GM23338 (cell line): ENCODE data around the gene VPS8. TPM values are rescaled to one million over a fixed set of nuclear protein-coding genes. Genes with fewer than 3 reads are reported as not detected.

ENCODE experiments used
- ATAC-seq: fragments of 200-7000 bp; cut with Tn5 transposase; 3 replicates; pipeline ENCODE4 v1.9.1; 2020
- DNase-seq: peaks from one replicate; pipeline ENCODE4 v3.0.0-alpha.2; 2015; ENCODE audit warnings: low spot score
- H2AFZ ChIP-seq: fragments of 200-600 bp; sonication (generic); 2 replicates; pipeline ENCODE4 v1.8.0; 2016; ENCODE audit warnings: antibody characterized with exemption, mild to moderate bottlenecking, moderate library complexity
- H3F3A ChIP-seq: fragments of 200-600 bp; sonication (generic); replicated peaks from 2 replicates; pipeline ENCODE4 v1.8.0; 2017; ENCODE audit warnings: antibody characterized with exemption, mixed run types, low read depth
- H3K27ac ChIP-seq: fragments of 200-600 bp; sonication (generic); 2 replicates; pipeline ENCODE4 v1.6.1; 2016; ENCODE audit warnings: low read depth
- H3K27me3 ChIP-seq: fragments of 200-600 bp; sonication (generic); 2 replicates; pipeline ENCODE4 v1.8.0; 2016; ENCODE audit warnings: mild to moderate bottlenecking, mixed run types, moderate library complexity; ENCODE audit not compliant: insufficient read depth
- H3K36me3 ChIP-seq: fragments of 200-600 bp; sonication (generic); 2 replicates; pipeline ENCODE4 v1.8.0; 2016; ENCODE audit warnings: mild to moderate bottlenecking; ENCODE audit not compliant: insufficient read depth
- H3K4me1 ChIP-seq: fragments of 200-600 bp; sonication (generic); 2 replicates; pipeline ENCODE4 v1.8.0; 2016; ENCODE audit warnings: mild to moderate bottlenecking, moderate library complexity; ENCODE audit not compliant: insufficient read depth
- H3K4me2 ChIP-seq: fragments of 200-600 bp; sonication (generic); 2 replicates; pipeline ENCODE4 v1.7.1; 2017; ENCODE audit warnings: mixed run types
- H3K4me3 ChIP-seq: fragments of 200-600 bp; sonication (generic); 2 replicates; pipeline ENCODE4 v1.6.1; 2016; ENCODE audit warnings: mixed run types
- H3K79me2 ChIP-seq: fragments of 200-600 bp; sonication (generic); replicated peaks from 2 replicates; pipeline ENCODE4 v1.8.0; 2017; ENCODE audit warnings: mild to moderate bottlenecking; ENCODE audit not compliant: insufficient read depth
- H3K9me2 ChIP-seq: fragments of 200-600 bp; sonication (generic); 2 replicates; pipeline ENCODE4 v1.8.0; 2017; ENCODE audit not compliant: insufficient read depth
- H4K20me1 ChIP-seq: fragments of 200-600 bp; sonication (generic); replicated peaks from 2 replicates; pipeline ENCODE4 v1.8.0; 2017; ENCODE audit warnings: mild to moderate bottlenecking; ENCODE audit not compliant: insufficient read depth
- H3K27ac Mint-ChIP-seq: 2 replicates; pipeline ENCODE4 v1.8.0; 2020; ENCODE audit warnings: inconsistent platforms, mild to moderate bottlenecking, moderate library complexity, mixed read lengths
- H3K27me3 Mint-ChIP-seq: 3 replicates; pipeline ENCODE4 v1.8.0; 2022; ENCODE audit warnings: low read depth, mild to moderate bottlenecking, moderate library complexity, mixed read lengths, inconsistent platforms; ENCODE audit not compliant: insufficient read depth, poor library complexity
- H3K36me3 Mint-ChIP-seq: 3 replicates; pipeline ENCODE4 v1.8.0; 2021; ENCODE audit warnings: low read depth, mild to moderate bottlenecking, inconsistent platforms, moderate library complexity, mixed read lengths
- H3K4me1 Mint-ChIP-seq: 3 replicates; pipeline ENCODE4 v1.8.0; 2020; ENCODE audit warnings: mild to moderate bottlenecking, inconsistent platforms, mixed read lengths
- H3K4me3 Mint-ChIP-seq: 3 replicates; pipeline ENCODE4 v1.8.0; 2021; ENCODE audit warnings: moderate library complexity, mild to moderate bottlenecking, inconsistent platforms, mixed read lengths
- H3K9me3 Mint-ChIP-seq: 3 replicates; pipeline ENCODE4 v1.8.0; 2020; ENCODE audit warnings: moderate library complexity, mild to moderate bottlenecking, inconsistent platforms, mixed read lengths
- CREB1 ChIP-seq: fragments of 250-450 bp; sonication (Bioruptor Pico); IDR thresholded peaks from 2 replicates; pipeline ENCODE4 v1.5.0; 2020; ENCODE audit warnings: low read depth, mild to moderate bottlenecking, moderate library complexity
- EZH2 ChIP-seq: fragments of 200-600 bp; sonication (generic); IDR thresholded peaks from one replicate; pipeline ENCODE4 v1.8.0; 2017; ENCODE audit warnings: antibody characterized with exemption, mild to moderate bottlenecking, low read depth; ENCODE audit not compliant: unreplicated experiment
- EZH2phosphoT487 ChIP-seq: fragments of 200-600 bp; sonication (generic); IDR thresholded peaks from one replicate; pipeline ENCODE4 v1.8.1; 2018; ENCODE audit warnings: antibody characterized with exemption; ENCODE audit not compliant: unreplicated experiment
- JUNB ChIP-seq: IDR thresholded peaks from one replicate; pipeline ENCODE4 v1.6.1; 2016; ENCODE audit warnings: antibody characterized with exemption; ENCODE audit not compliant: unreplicated experiment
- NANOG ChIP-seq: IDR thresholded peaks from 2 replicates; pipeline ENCODE4 v1.6.1; 2016; ENCODE audit warnings: antibody characterized with exemption, borderline replicate concordance
- POLR2AphosphoS5 ChIP-seq: IDR thresholded peaks from 2 replicates; pipeline ENCODE4 v1.6.1; 2016; ENCODE audit warnings: antibody characterized with exemption, low read depth
- STAT1 ChIP-seq: IDR thresholded peaks from one replicate; pipeline ENCODE4 v1.6.1; 2016; ENCODE audit warnings: antibody characterized with exemption; ENCODE audit not compliant: unreplicated experiment
- ZNF114 ChIP-seq: fragments of 250-450 bp; sonication (Bioruptor Pico); IDR thresholded peaks from 2 replicates; pipeline ENCODE4 v1.5.0; 2020; ENCODE audit warnings: mild to moderate bottlenecking, moderate library complexity
- ZNF331 ChIP-seq: fragments of 250-450 bp; sonication (Bioruptor Pico); IDR thresholded peaks from 2 replicates; pipeline ENCODE4 v1.5.0; 2020; ENCODE audit warnings: low read depth, mild to moderate bottlenecking, moderate library complexity
- polyA plus RNA-seq: library from polyadenylated mRNA; unstranded; fragments of >200 nt; fragmentation: Nextera tagmentation; extraction: Ambion mirVana; gene quantifications from 2 replicates; pipeline ENCODE4 v1.2.1, GENCODE V29; 2016
- total RNA-seq: library from RNA; depleted of rRNA; stranded (reverse); fragments of >200 nt; shearing (Covaris generic); gene quantifications from 2 replicates; pipeline ENCODE4 v1.2.3, GENCODE V29; 2014
- TF ChIP-seq, protein P1 (sequence below): IDR thresholded peaks from 2 replicates; pipeline ENCODE4 v1.6.1; 2016; ENCODE audit warnings: antibody characterized with exemption
- TF ChIP-seq, protein P2 (sequence below), 2 experiments: fragments of 200-600 bp in 1 of 2; sonication (generic) in 1 of 2; conservative IDR thresholded peaks; 2 replicates each; pipeline versions ENCODE4 v1.5.1 to v1.6.1; 2016 to 2017; ENCODE audit warnings: antibody characterized with exemption in 2 of 2, low read depth in 2 of 2, mild to moderate bottlenecking in 2 of 2, moderate library complexity in 1 of 2
- TF ChIP-seq, protein P3 (sequence below): IDR thresholded peaks from one replicate; pipeline ENCODE4 v1.6.1; 2018; ENCODE audit warnings: antibody characterized with exemption; ENCODE audit not compliant: unreplicated experiment

VPS8 gene
- total and polyA plus RNA-seq, 2 experiments from 2014 or later, result 17.3 to 45.5 TPM

DNA sequence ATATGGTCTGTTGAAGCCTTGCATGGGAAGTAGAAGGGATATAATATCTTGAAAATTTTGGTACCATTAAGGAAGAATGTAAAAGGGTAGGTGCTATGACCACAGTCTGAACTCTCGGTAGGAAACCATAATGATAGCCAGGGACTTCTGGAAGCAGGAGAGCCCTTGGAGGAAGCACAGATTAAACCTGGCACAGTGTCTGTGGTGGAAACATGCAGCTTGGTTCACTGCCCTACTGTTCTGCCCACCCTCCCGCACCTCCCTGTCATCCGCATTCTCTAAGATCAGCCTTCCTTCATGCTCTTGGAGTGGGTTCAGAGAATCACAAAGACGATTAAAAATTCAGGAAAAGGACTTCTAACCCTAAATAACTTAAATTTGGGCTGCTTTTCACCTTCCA lies 20.9 kb downstream of the VPS8 start (continued):
- TF ChIP-seq, protein P1, sequence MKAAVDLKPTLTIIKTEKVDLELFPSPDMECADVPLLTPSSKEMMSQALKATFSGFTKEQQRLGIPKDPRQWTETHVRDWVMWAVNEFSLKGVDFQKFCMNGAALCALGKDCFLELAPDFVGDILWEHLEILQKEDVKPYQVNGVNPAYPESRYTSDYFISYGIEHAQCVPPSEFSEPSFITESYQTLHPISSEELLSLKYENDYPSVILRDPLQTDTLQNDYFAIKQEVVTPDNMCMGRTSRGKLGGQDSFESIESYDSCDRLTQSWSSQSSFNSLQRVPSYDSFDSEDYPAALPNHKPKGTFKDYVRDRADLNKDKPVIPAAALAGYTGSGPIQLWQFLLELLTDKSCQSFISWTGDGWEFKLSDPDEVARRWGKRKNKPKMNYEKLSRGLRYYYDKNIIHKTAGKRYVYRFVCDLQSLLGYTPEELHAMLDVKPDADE, result no peak
- no peak for TF ChIP-seq NANOG
- no peak for TF ChIP-seq ZNF114 (CRISPR knock-in tag)
- TF ChIP-seq JUNB, result no peak
- TF ChIP-seq EZH2, result no peak
- no peak for TF ChIP-seq ZNF331
- TF ChIP-seq EZH2phosphoT487, result no peak
- no peak for TF ChIP-seq CREB1 (CRISPR knock-in tag)
- no peak for TF ChIP-seq STAT1

DNA sequence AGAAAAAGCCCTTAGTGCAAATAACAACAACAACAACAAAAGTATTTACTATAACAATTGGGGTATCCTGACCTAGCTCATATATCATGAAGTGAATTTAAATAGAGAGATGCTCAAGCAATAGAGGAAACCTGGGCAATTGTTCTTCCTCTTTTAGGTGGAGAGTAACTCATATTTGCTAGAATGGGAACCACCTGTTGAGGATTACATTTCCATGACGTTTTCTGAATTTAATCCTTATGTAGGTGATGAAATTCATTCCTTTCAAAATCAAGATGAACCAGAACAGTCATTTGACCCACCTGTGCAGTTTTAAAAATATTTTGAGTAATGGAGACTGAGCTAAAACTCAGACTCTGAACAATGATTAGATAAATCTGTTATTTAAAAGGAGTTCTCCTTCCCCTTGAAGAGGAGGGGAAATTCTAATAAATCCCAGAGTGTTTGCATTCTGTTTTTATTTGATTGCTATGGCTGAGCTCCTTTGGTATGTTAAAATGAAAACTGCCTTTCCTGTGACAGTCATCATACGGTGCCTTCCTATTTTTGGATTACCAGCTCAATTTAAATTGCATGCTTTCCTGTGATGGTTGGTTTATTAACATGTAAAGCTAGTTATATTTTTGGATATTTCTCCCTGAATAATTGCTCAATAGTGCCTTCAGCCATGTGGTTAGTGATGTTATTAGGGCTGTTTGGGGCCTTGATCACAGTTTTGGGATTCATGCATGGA lies 24.3 kb downstream of the VPS8 start:
- no peak for DNase-seq
- Histone ChIP-seq H3K4me1 (peaks cover 15% of the 10 kb centered on the region), H3K4me2 (peak overlapping the region; percentile 6), H2AFZ (no peak overlapping the region), H3K4me3 (no peak overlapping the region), H3K9me2 (no peaks in the 10 kb centered on the region), H3F3A (no peaks in the 10 kb centered on the region), H4K20me1 (no peaks in the 10 kb centered on the region), H3K27ac (no peak overlapping the region), H3K27me3 (no peaks in the 10 kb centered on the region), H3K36me3 (no peaks in the 10 kb centered on the region), H3K79me2 (no peaks in the 10 kb centered on the region)
- H3K4me1 Mint-ChIP-seq, result peaks cover 17% of the 10 kb centered on the region; the same call in 2 of the 3 replicates
- no peak overlapping the region for H3K4me3 Mint-ChIP-seq
- H3K36me3 Mint-ChIP-seq, result peaks cover 12% of the 10 kb centered on the region
- no peaks in the 10 kb centered on the region for H3K9me3 Mint-ChIP-seq
- H3K27me3 Mint-ChIP-seq, result no peaks in the 10 kb centered on the region
- ATAC-seq, result no peak
- no peak overlapping the region for H3K27ac Mint-ChIP-seq
- TF ChIP-seq CREB1 (CRISPR knock-in tag) (no peak), NANOG (no peak), STAT1 (no peak), JUNB (no peak), ZNF114 (CRISPR knock-in tag) (no peak), POLR2AphosphoS5 (no peak), EZH2 (no peak), ZNF331 (no peak)
- TF ChIP-seq, protein P2, sequence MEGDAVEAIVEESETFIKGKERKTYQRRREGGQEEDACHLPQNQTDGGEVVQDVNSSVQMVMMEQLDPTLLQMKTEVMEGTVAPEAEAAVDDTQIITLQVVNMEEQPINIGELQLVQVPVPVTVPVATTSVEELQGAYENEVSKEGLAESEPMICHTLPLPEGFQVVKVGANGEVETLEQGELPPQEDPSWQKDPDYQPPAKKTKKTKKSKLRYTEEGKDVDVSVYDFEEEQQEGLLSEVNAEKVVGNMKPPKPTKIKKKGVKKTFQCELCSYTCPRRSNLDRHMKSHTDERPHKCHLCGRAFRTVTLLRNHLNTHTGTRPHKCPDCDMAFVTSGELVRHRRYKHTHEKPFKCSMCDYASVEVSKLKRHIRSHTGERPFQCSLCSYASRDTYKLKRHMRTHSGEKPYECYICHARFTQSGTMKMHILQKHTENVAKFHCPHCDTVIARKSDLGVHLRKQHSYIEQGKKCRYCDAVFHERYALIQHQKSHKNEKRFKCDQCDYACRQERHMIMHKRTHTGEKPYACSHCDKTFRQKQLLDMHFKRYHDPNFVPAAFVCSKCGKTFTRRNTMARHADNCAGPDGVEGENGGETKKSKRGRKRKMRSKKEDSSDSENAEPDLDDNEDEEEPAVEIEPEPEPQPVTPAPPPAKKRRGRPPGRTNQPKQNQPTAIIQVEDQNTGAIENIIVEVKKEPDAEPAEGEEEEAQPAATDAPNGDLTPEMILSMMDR (conservative IDR thresholded peaks at IDR 0.05; ENCODE audit: low read depth in 2 of 2), result no peak
- TF ChIP-seq, protein P1, result no peak
- TF ChIP-seq, protein P3, sequence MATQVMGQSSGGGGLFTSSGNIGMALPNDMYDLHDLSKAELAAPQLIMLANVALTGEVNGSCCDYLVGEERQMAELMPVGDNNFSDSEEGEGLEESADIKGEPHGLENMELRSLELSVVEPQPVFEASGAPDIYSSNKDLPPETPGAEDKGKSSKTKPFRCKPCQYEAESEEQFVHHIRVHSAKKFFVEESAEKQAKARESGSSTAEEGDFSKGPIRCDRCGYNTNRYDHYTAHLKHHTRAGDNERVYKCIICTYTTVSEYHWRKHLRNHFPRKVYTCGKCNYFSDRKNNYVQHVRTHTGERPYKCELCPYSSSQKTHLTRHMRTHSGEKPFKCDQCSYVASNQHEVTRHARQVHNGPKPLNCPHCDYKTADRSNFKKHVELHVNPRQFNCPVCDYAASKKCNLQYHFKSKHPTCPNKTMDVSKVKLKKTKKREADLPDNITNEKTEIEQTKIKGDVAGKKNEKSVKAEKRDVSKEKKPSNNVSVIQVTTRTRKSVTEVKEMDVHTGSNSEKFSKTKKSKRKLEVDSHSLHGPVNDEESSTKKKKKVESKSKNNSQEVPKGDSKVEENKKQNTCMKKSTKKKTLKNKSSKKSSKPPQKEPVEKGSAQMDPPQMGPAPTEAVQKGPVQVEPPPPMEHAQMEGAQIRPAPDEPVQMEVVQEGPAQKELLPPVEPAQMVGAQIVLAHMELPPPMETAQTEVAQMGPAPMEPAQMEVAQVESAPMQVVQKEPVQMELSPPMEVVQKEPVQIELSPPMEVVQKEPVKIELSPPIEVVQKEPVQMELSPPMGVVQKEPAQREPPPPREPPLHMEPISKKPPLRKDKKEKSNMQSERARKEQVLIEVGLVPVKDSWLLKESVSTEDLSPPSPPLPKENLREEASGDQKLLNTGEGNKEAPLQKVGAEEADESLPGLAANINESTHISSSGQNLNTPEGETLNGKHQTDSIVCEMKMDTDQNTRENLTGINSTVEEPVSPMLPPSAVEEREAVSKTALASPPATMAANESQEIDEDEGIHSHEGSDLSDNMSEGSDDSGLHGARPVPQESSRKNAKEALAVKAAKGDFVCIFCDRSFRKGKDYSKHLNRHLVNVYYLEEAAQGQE, result no peak
